Astrocyte (in vitro differentiated cells and primary cell): ENCODE data around the gene PLPPR1. TPM values are rescaled to one million over a fixed set of nuclear protein-coding genes. Genes with fewer than 3 reads are reported as not detected.

Source experiments
- DNase-seq: peaks from one replicate; pipeline ENCODE4 v3.0.0-alpha.2; 2010; ENCODE audit warnings: low read depth
- FAIRE-seq: peaks from 2 replicates; lab custom pipeline; 2011; peaks lifted over from hg19 to GRCh38; lab: Jason Lieb, UNC
- H2AFZ ChIP-seq: 2 replicates; pipeline ENCODE4 v1.6.0; 2012; ENCODE audit warnings: low read depth, low read length, inconsistent platforms
- H3K27ac ChIP-seq: 2 replicates; pipeline ENCODE4 v1.5.1; 2011; ENCODE audit warnings: low read depth, low read length, inconsistent platforms
- H3K27me3 ChIP-seq: 2 replicates; pipeline ENCODE4 v1.6.0; 2011; ENCODE audit warnings: low read length, inconsistent platforms; ENCODE audit not compliant: insufficient read depth
- H3K36me3 ChIP-seq: 2 replicates; pipeline ENCODE4 v1.5.1; 2011; ENCODE audit warnings: low read length, inconsistent platforms; ENCODE audit not compliant: insufficient read depth
- H3K4me1 ChIP-seq: 2 replicates; pipeline ENCODE4 v1.5.1; 2011; ENCODE audit warnings: low read length, inconsistent platforms; ENCODE audit not compliant: insufficient read depth
- H3K4me2 ChIP-seq: 2 replicates; pipeline ENCODE4 v1.6.0; 2012; ENCODE audit warnings: low read length, inconsistent platforms
- H3K4me3 ChIP-seq: 2 replicates; pipeline ENCODE4 v1.5.1; 2011; ENCODE audit warnings: low read depth, mild to moderate bottlenecking, low read length, inconsistent platforms; ENCODE audit not compliant: insufficient read depth
- H3K79me2 ChIP-seq: 2 replicates; pipeline ENCODE4 v1.6.0; 2012; ENCODE audit warnings: mild to moderate bottlenecking, low read length, inconsistent platforms; ENCODE audit not compliant: insufficient read depth
- H3K9ac ChIP-seq: 2 replicates; pipeline ENCODE4 v1.6.0; 2012; ENCODE audit warnings: mild to moderate bottlenecking, low read length, inconsistent platforms
- H3K9me3 ChIP-seq: 2 replicates; pipeline ENCODE4 v1.5.1; 2012; ENCODE audit warnings: low read depth, mild to moderate bottlenecking, low read length, inconsistent platforms; ENCODE audit not compliant: insufficient read depth
- H4K20me1 ChIP-seq: 2 replicates; pipeline ENCODE4 v1.6.0; 2012; ENCODE audit warnings: low read length, inconsistent platforms; ENCODE audit not compliant: insufficient read depth
- H3K27ac Mint-ChIP-seq: one replicate; pipeline ENCODE4 v1.8.0; 2021; ENCODE audit warnings: mild to moderate bottlenecking, mixed read lengths; ENCODE audit not compliant: unreplicated experiment
- H3K27me3 Mint-ChIP-seq: one replicate; pipeline ENCODE4 v1.8.0; 2021; ENCODE audit warnings: low read depth, mixed read lengths; ENCODE audit not compliant: unreplicated experiment
- H3K36me3 Mint-ChIP-seq: one replicate; pipeline ENCODE4 v1.8.0; 2021; ENCODE audit warnings: low read depth, mixed read lengths; ENCODE audit not compliant: unreplicated experiment
- H3K4me1 Mint-ChIP-seq: one replicate; pipeline ENCODE4 v1.8.0; 2021; ENCODE audit warnings: low read depth, mixed read lengths; ENCODE audit not compliant: unreplicated experiment
- H3K4me3 Mint-ChIP-seq: one replicate; pipeline ENCODE4 v1.8.0; 2021; ENCODE audit warnings: mild to moderate bottlenecking, moderate library complexity, mixed read lengths; ENCODE audit not compliant: unreplicated experiment
- H3K9me3 Mint-ChIP-seq: one replicate; pipeline ENCODE4 v1.8.0; 2021; ENCODE audit warnings: mild to moderate bottlenecking, mixed read lengths; ENCODE audit not compliant: unreplicated experiment
- CTCF ChIP-seq: IDR thresholded peaks from 2 replicates; pipeline ENCODE4 v1.5.1; 2011; ENCODE audit warnings: low read depth, mild to moderate bottlenecking, inconsistent platforms, low read length, moderate library complexity; ENCODE audit not compliant: insufficient read depth
- EZH2 ChIP-seq: IDR thresholded peaks from 2 replicates; pipeline ENCODE4 v1.6.1; 2012; ENCODE audit warnings: mild to moderate bottlenecking, low read length, inconsistent platforms; ENCODE audit not compliant: insufficient read depth
- total RNA-seq: library from RNA; stranded (reverse); gene quantifications from 2 replicates; pipeline ENCODE4 v1.2.1, GENCODE V29; 2021

PLPPR1 gene
- total RNA-seq, 1 donor from 2014 or later: not detected

DNA sequence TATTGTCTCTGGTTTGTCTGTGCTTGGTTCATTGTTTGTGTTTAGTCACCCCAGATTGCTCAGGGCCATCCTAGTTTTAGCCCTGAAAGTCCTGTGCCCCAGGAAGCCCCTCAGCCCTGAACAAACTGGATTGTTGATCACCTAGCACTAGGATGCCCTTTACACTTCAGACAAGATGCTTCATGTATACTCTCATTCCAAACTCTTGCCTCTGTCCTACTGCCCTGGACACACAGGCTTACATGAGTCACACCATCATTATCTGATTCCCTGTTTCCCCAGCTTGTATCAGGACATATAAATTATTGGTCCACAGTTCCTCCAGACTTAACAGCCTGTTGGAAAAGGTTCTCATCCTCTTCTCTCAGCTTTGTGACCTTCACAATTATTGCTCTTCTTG lies 236.2 kb downstream of the PLPPR1 start:
- Histone ChIP-seq H2AFZ (no peak overlapping the region), H3K4me3 (no peak overlapping the region), H3K4me2 (no peak overlapping the region), H3K27me3 (no peaks in the 10 kb centered on the region), H3K36me3 (no peaks in the 10 kb centered on the region), H4K20me1 (no peaks in the 10 kb centered on the region), H3K4me1 (no peaks in the 10 kb centered on the region), H3K79me2 (no peaks in the 10 kb centered on the region), H3K27ac (no peak overlapping the region), H3K9ac (no peak overlapping the region), H3K9me3 (no peaks in the 10 kb centered on the region)
- H3K4me1 Mint-ChIP-seq: no peaks in the 10 kb centered on the region
- no peak overlapping the region for H3K4me3 Mint-ChIP-seq
- no peaks in the 10 kb centered on the region for H3K36me3 Mint-ChIP-seq
- TF ChIP-seq EZH2 (no peak), CTCF (no peak)
- no peak overlapping the region for H3K27ac Mint-ChIP-seq
- no peaks in the 10 kb centered on the region for H3K9me3 Mint-ChIP-seq
- no peaks in the 10 kb centered on the region for H3K27me3 Mint-ChIP-seq
- FAIRE-seq (no peak), DNase-seq (no peak)

GRCh38 chr9:101265261-101265660 lies 236.7 kb downstream of the PLPPR1 start:
- no peaks in the 10 kb centered on the region for H3K4me1 ChIP-seq
- no peak overlapping the region for H3K9ac ChIP-seq
- FAIRE-seq: no peak
- DNase-seq: no peak
- no peak overlapping the region for H2AFZ ChIP-seq
- Mint-ChIP-seq H3K4me3 (no peak overlapping the region), H3K36me3 (no peaks in the 10 kb centered on the region), H3K27me3 (no peaks in the 10 kb centered on the region), H3K9me3 (no peaks in the 10 kb centered on the region), H3K27ac (no peak overlapping the region), H3K4me1 (no peaks in the 10 kb centered on the region)
- no peak overlapping the region for H3K4me2 ChIP-seq
- H3K9me3 ChIP-seq: no peaks in the 10 kb centered on the region
- H4K20me1 ChIP-seq: no peaks in the 10 kb centered on the region
- TF ChIP-seq CTCF (no peak), EZH2 (no peak)
- H3K36me3 ChIP-seq: no peaks in the 10 kb centered on the region
- H3K79me2 ChIP-seq: no peaks in the 10 kb centered on the region
- no peaks in the 10 kb centered on the region for H3K27me3 ChIP-seq
- H3K27ac ChIP-seq: no peak overlapping the region
- no peak overlapping the region for H3K4me3 ChIP-seq

DNA sequence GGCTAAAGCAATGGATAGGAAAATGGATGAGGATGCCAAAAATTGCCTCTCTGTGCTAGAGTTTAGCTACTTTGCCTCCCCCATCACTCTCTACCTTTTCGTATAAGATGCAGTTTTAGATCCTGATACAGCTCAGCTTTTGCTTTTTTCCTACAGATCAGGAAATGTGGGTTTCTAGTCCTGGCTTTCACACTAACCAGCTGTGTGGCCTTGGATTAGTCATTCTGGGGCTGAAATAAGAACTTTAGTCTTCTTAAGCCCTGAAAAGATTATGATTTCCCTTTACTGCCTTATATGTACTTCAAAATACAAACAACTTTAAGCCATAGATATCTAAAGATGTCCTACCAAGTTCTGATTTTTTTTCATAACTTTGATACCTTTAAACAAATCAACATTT lies 239.9 kb downstream of the PLPPR1 start:
- FAIRE-seq: no peak
- H2AFZ ChIP-seq: no peak overlapping the region
- TF ChIP-seq CTCF (no peak), EZH2 (no peak)

More for the DNA sequence above, 239.9 kb downstream of the PLPPR1 start:
- Histone ChIP-seq H3K4me2 (no peak overlapping the region), H3K9ac (no peak overlapping the region), H3K4me1 (no peaks in the 10 kb centered on the region), H3K4me3 (no peak overlapping the region), H3K27ac (no peak overlapping the region), H3K79me2 (no peaks in the 10 kb centered on the region), H3K36me3 (no peaks in the 10 kb centered on the region), H3K27me3 (no peaks in the 10 kb centered on the region), H3K9me3 (no peaks in the 10 kb centered on the region), H4K20me1 (no peaks in the 10 kb centered on the region)
- Mint-ChIP-seq H3K27me3 (no peaks in the 10 kb centered on the region), H3K4me3 (no peak overlapping the region), H3K9me3 (no peaks in the 10 kb centered on the region), H3K4me1 (no peaks in the 10 kb centered on the region), H3K27ac (no peak overlapping the region), H3K36me3 (no peaks in the 10 kb centered on the region)
- no peak for DNase-seq
